Epithelial cell of prostate (primary cell): ENCODE data around the gene MACROH2A1.
A peak's percentile ranks its signal among the peaks of the same experiment; 100 is the strongest.

Experiments used
- DNase-seq: peaks from one replicate; pipeline ENCODE4 v3.0.0-alpha.2; 2011; ENCODE audit warnings: low read depth, low spot score
- H3K27ac ChIP-seq: fragments of 450-650 bp; 2 replicates; pipeline ENCODE4 v1.5.1; 2017; ENCODE audit warnings: mild to moderate bottlenecking

The MACROH2A1 gene

GRCh38 chr5:135360278-135361274, 38.5 kb downstream of the MACROH2A1 start:
- H3K27ac ChIP-seq = no peak overlapping the region
- DNase-seq = no peak

- no peak overlapping the region for H3K27ac ChIP-seq
Measured at GRCh38 chr5:135359374-135360165, 39.5 kb downstream of the MACROH2A1 start.

DNA sequence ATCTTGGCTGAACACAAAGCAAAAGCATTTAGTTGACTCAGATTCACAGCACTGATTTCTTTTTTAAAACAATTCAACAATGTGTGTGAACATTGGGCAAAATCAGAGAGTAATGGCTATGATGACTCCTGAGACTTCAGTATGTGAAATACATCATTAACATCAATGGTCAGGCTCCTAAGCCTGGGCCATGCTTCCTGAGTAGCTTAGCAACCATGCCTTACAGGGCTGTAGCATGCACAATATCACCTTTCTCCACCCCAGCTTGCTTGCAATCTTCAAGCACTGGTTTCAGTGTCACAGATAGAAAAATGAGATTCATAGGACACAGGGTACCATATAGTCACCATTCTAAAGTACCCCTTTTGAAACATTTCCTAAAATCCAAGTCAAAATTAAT, 41.3 kb downstream of the MACROH2A1 start:
- no peak overlapping the region for H3K27ac ChIP-seq

More at GRCh38 chr5:135359374-135360165, 39.5 kb downstream of the MACROH2A1 start:
- no peak for DNase-seq

DNA sequence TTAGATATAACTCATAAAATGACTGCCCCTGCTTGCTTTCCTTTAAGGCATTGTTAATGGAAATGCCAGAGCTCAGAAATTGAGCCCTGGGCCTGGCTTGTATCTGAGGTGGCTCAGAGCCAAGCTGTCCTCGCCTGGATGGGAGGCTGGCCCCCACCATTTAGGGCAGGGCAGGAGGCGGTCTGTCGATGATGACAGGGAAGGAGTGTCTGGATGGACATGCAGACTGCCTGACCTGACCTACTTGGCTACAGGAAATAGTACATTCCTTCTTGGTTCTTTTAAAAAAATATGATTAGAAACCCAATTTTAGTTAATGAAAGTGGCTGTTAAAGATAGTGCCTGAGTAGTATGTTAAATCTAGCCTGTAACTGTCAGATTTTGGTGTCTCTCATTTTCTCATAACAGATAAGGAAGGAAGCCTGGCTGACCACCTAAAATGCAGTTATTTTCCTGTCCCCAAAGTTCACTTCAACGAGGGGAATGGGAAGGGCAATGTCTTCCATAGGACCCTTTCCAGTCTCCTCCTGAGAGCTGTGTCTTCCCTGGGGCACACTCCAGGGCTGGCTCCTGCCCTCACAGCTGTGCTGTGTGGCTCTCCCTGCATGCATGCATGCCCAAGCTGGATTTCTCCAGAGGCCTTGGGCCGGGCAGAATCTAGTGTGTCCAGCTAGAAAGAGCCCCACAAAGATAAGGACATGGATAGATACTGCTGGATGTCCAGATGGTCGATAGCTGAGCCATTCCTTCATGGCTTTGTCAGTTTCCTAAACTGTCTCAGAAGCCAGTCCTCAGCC, 42.3 kb downstream of the MACROH2A1 start:
- peak overlapping the region; percentile 1 for H3K27ac ChIP-seq
- no peak for DNase-seq

More for the DNA sequence above, 41.3 kb downstream of the MACROH2A1 start:
- DNase-seq = no peak

DNA sequence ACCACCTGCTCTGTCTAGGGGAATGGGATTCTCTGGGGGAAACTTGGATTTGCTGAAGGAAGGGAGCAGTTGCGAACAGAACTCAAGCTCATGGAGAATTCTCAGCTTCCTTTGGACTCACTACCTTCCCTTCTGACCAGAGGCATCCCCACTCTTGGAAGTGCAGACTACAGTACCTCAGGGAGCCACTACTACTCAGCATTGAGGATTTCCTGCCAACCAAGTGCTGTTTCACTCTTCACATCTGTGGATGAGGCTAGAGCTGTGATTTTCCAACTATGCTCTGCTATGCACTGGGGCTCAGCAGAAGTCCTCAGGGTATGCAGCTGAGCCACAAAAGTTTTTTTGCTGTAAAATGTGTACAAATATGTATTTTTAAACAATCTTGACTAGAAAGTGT, 43.9 kb downstream of the MACROH2A1 start:
- DNase-seq = no peak
- H3K27ac ChIP-seq = no peak overlapping the region

GRCh38 chr5:135353952-135354721, 44.9 kb downstream of the MACROH2A1 start:
- DNase-seq = no peak
- no peak overlapping the region for H3K27ac ChIP-seq

GRCh38 chr5:135350536-135350935, 48.5 kb downstream of the MACROH2A1 start:
- no peak overlapping the region for H3K27ac ChIP-seq
- DNase-seq = no peak

DNA sequence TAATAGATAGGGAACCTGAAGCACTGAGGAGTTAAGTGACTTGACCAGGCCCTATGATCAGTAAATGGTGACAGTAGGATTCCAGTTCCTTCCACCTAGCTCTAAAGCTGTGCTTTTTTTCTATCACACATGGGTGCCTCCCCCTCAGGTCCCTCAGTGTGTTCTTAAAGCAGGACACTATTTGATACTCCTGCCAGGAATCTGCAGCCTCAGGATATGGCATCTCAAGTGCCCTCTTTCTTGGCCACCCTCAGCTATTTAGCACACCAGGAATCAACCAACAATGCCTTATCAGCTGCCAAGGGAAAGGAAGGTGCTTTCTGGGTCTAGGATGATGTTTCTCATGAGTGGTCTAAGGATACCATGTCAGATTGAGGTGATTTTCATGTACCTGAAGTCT, 49.1 kb downstream of the MACROH2A1 start:
- DNase-seq = no peak
- no peak overlapping the region for H3K27ac ChIP-seq

DNA sequence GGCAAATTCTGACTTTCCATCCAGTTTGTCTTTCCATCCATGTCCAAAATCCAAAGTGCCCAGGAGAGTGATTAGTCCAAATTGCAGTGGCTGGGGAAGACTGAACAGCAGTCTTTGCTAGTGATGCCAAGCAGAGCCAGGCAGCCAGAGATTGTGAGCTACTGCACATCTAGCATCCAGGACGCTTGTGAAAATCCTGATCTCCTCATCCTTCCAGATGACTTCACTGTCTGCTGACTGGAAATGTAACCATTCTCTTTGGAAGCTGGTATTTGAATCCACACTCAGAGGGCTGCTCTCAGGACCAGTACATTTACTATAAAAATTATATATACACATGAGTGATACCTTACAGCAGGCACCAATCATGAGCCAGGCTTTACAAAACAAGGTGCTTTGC, 49.6 kb downstream of the MACROH2A1 start:
- no peak overlapping the region for H3K27ac ChIP-seq
- no peak for DNase-seq

DNA sequence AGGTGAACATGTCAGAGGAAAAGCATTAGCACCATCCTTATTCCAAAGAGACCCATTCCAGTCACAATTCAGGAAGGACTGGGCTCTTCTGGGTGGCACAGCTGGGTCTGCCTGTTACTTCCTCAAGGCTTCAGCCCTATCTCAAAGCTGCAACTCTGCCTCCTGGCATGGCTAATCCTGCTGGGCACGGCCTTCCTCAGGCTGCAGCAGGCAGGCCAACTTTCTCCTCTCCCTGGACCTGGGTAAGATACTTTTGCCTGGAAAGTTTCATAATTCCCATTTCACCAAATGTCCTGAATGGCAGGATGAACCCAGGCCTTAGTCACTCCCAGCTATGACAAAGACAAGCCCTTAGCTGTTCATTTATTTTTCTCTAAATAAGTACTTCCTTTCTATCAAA, 50.1 kb downstream of the MACROH2A1 start:
- DNase-seq = no peak
- H3K27ac ChIP-seq = no peak overlapping the region

DNA sequence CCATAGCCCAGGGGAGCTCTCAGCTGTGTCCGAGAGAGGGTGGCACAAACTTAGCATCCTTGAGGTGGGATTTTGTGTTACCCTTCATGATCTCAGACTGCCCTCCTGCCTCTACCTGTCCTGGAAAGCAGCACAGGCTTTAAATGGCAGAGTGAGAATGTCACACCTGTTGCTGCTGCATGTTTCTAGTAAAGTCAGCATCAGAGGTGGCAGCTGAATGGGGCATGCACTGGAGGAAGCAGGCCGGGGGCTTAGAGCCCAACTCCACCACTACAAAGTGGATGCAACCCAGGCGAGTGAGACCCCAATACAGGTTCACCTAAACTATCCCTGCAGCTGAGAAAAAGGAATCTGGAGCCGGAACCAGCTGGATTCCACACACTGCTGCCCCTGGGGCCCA, 51.6 kb downstream of the MACROH2A1 start:
- no peak for DNase-seq
- no peak overlapping the region for H3K27ac ChIP-seq

DNA sequence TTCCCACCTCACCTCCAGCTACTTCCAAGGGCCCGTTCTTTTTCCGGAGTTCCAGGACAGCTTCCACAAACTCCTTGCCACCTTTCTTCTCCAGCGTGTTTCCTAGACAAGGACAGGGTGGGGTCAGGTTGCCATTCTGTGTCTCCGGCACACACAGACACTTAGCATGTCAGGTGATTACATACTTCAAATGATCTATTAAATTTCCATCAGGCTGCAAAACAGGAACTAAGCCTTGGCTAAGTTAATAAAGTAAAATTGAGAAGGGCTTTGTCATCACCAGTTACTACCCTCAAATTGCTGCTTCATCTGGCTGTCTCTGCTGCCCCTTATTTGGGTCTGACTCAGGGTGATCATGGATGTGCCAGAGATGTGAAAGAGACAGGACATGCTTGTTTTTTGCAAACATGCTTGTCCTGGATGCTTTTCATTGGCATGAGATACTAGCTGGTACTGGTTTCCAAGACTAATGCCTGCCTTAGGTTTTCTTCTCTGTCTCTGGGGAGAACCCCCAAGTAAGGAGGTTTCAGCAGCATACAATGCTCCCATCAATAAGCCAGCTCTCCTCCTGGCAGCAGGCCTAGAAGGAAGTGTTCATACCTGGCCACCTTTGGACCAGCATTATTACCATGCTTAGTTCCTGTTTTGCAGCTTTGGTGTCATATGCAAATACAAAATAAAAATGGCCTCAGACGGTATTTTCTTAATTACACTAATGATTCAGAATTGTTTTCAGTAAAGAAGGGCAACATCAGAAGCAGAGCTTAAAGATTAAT, 52.9 kb downstream of the MACROH2A1 start:
- DNase-seq = no peak
- no peak overlapping the region for H3K27ac ChIP-seq

DNA sequence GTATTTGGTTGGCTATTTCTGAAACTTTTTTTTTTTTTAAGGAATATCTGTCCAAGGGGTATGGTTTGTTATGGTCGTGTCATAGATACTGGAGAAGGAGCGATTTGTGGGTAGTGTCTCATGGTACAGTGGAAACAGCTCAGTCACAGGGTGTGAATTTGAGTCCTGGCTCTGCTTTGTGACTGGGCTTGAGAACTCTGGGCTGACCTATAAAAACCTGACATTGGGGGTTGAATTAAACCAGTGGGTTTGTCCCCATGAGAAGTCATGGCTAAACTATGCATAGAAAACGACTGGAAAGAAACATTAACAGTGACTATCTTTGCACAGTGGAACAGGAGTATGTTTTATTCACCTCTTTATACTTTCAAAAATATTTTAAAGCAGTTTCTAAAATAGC, 54.7 kb downstream of the MACROH2A1 start:
- DNase-seq = no peak
- no peak overlapping the region for H3K27ac ChIP-seq

DNA sequence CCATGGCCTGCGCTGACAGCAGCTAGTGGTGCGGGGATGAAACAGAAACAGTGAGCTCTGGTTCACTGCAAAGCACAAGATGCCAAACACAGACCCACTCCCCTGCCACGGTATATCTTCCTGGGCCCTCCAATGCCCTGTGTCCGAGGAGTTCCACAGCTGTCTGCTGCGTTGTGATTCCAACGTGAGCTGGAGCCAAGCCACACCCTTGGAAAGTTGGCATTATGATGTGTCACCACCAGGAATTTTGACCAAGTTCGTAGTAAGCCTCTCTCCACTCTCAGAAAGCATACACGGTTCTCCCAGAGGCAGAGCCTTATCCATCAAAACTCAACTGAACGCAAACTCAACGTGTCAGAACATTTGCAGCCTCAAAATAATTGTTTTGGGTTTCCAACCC, 55.6 kb downstream of the MACROH2A1 start:
- no peak overlapping the region for H3K27ac ChIP-seq
- no peak for DNase-seq

DNA sequence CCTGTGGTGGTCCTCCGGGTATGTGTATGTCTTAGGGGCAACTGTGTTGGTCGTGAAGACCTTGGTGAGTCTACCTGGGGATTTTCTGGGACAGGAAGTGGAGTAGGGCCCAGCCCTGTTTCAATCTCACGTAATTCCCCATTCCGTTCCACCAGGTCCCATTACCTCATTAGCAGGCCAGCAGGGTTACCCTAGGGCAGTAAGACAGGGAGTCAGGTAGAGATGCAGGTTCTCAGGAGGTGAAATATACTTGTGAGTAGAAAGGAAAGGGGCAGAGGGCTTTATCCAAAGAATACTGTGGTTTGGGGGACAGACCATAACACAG, 56.5 kb downstream of the MACROH2A1 start:
- DNase-seq = no peak
- H3K27ac ChIP-seq = no peak overlapping the region

- no peak overlapping the region for H3K27ac ChIP-seq
- DNase-seq = no peak
Measured at GRCh38 chr5:135341696-135342550, 57.1 kb downstream of the MACROH2A1 start.

DNA sequence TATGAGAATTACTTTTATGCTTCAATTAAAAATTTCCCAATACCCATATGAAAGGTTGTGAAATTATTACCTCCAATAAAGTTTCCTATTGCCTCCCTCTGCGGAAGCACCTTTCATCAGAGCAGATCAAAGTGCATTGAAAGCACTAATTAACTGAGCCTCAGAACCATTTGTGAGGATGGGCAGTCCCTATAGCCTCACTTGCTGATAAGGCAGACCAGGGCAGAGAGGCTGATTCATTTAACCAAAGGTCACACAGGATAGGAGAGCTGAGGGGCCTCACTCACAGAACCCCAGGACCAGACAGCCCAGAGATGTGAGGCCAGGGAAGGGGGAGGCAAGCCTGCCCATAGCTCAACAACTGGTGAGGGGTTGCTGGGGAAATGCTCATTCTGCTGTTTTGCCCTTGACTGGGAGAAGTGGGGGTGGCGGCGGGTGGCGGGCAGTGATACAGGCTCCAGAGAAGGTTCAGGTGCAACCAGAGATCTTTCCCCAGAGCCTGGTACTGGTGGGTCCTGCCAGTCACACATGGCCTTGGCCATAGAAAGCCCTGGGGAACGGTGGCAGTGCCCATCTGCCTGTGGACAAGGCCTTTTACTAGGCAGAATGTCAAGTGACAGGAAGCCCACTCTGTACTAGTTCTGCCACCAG, 57.9 kb downstream of the MACROH2A1 start:
- H3K27ac ChIP-seq = no peak overlapping the region
- DNase-seq = no peak

DNA sequence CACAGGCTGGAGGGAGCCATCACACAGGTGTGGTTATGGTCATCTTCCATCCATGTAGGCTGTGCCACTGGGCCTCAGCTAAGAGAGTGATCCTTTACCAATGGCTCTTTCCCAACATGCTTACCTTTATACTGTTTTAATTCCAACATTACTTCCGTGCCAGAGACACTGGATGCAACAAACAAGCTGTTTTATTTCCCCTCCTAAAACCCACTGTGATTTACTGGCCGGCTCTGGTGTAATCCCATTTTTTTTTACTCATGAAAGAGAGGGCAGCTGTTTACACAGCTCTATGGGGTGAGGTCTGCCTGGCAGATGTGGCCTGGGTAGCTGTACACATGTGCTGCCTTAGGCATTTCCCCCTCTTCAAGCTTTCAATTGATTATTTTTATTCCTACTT, 58.5 kb downstream of the MACROH2A1 start:
- H3K27ac ChIP-seq = no peak overlapping the region
- DNase-seq = no peak
